Neural crest cell (in vitro differentiated cells): ENCODE data around the gene DNM3. TPM values are rescaled to one million over a fixed set of nuclear protein-coding genes. Genes with fewer than 3 reads are reported as not detected.

Source experiments
- DNase-seq: peaks from one replicate; pipeline ENCODE4 v3.0.0; 2021; ENCODE audit warnings: low read depth, mixed read lengths, low spot score
- H3K27ac Mint-ChIP-seq: one replicate; pipeline ENCODE4 v1.8.0; 2021; ENCODE audit warnings: mild to moderate bottlenecking, mixed read lengths; ENCODE audit not compliant: unreplicated experiment
- H3K27me3 Mint-ChIP-seq: 2 replicates; pipeline ENCODE4 v1.8.0; 2021; ENCODE audit warnings: low read depth, mild to moderate bottlenecking, mixed read lengths
- H3K36me3 Mint-ChIP-seq: 2 replicates; pipeline ENCODE4 v1.8.0; 2021; ENCODE audit warnings: low read depth, mild to moderate bottlenecking, mixed read lengths
- H3K4me1 Mint-ChIP-seq: 2 replicates; pipeline ENCODE4 v1.8.0; 2021; ENCODE audit warnings: mixed read lengths
- H3K4me3 Mint-ChIP-seq: one replicate; pipeline ENCODE4 v1.8.0; 2021; ENCODE audit warnings: mild to moderate bottlenecking, mixed read lengths
- H3K9me3 Mint-ChIP-seq: 2 replicates; pipeline ENCODE4 v1.8.0; 2021; ENCODE audit warnings: mixed read lengths
- total RNA-seq: library from RNA; stranded (reverse); gene quantifications from 2 replicates; pipeline ENCODE4 v1.2.1, GENCODE V29; 2021
- TF ChIP-seq, protein P1 (sequence below): fragments of 200-600 bp; sonication (generic); conservative IDR thresholded peaks from 2 replicates; pipeline ENCODE4 v1.5.0; 2021; ENCODE audit warnings: antibody characterized with exemption, mild to moderate bottlenecking

The DNM3 gene
- total RNA-seq, 1 donor from 2014 or later: 3.5 TPM

DNA sequence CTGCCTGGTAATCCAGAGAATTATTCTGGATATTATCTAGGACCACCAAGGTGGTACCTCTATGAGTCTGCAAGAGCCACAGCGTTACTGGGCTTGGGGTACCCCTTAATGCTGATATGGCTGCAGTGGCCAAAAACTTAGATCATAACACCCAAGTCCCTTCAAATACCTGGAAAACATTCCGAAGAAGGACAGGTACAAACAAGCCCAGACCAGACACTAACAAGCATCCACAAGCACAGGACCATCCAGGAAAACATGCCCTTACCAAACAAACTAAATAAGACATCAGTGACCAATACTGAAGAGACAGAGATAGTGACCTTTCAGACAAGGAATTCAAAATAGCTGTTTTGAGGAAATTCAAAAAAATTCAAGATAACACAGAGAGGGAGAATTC, 582.0 kb downstream of the DNM3 start:
- Mint-ChIP-seq H3K4me1 (no peaks in the 10 kb centered on the region), H3K27me3 (no peaks in the 10 kb centered on the region), H3K9me3 (no peaks in the 10 kb centered on the region), H3K4me3 (no peak overlapping the region), H3K27ac (no peak overlapping the region), H3K36me3 (no peaks in the 10 kb centered on the region)
- DNase-seq: no peak
- TF ChIP-seq, protein P1, sequence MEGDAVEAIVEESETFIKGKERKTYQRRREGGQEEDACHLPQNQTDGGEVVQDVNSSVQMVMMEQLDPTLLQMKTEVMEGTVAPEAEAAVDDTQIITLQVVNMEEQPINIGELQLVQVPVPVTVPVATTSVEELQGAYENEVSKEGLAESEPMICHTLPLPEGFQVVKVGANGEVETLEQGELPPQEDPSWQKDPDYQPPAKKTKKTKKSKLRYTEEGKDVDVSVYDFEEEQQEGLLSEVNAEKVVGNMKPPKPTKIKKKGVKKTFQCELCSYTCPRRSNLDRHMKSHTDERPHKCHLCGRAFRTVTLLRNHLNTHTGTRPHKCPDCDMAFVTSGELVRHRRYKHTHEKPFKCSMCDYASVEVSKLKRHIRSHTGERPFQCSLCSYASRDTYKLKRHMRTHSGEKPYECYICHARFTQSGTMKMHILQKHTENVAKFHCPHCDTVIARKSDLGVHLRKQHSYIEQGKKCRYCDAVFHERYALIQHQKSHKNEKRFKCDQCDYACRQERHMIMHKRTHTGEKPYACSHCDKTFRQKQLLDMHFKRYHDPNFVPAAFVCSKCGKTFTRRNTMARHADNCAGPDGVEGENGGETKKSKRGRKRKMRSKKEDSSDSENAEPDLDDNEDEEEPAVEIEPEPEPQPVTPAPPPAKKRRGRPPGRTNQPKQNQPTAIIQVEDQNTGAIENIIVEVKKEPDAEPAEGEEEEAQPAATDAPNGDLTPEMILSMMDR: no peak

DNA sequence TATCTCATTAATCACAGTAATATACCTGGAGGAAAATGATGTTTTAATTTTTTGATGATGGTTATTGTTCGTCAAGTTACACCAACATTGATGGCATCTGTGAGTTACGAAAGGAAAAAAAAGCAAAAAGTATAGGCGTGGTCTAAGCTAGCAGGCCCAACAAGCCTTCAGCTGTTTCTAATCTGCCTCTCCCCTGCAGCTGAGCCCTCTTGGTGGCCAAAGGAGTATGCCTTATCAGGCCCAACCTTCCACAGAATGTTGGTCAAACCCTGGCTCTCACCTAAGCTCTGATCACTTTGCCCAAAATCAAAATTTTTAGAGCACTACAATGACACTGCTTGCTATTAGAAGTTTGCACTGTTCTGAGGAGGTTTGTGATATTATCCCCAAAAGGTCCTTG, 584.0 kb downstream of the DNM3 start:
- H3K9me3 Mint-ChIP-seq: no peaks in the 10 kb centered on the region
- H3K27ac Mint-ChIP-seq: no peak overlapping the region
- TF ChIP-seq, protein P1: no peak
- no peak overlapping the region for H3K4me3 Mint-ChIP-seq
- no peaks in the 10 kb centered on the region for H3K36me3 Mint-ChIP-seq
- H3K27me3 Mint-ChIP-seq: no peaks in the 10 kb centered on the region
- peaks cover 5% of the 10 kb centered on the region for H3K4me1 Mint-ChIP-seq
- no peak for DNase-seq

DNA sequence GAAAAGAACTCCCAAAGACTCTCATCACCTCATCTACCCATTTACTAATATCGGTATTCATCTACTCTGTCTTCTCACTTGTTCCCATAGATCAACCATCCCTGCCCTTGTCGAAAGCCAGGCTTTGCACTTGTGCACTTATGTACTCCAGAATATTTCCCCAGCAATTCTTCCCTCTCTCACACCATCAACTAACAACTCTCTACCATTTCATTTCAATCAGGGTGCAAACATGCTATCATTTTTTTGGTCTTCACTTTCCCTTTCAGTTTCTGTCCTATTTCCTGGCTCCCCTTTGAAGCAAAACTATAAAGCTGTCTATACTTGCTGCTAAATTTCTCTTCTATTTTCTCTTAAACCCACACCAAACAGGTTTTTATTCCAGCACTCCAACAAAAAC, 585.9 kb downstream of the DNM3 start:
- Mint-ChIP-seq H3K27ac (no peak overlapping the region), H3K4me1 (peaks cover 5% of the 10 kb centered on the region), H3K4me3 (no peak overlapping the region), H3K27me3 (no peaks in the 10 kb centered on the region), H3K9me3 (no peaks in the 10 kb centered on the region), H3K36me3 (no peaks in the 10 kb centered on the region)
- no peak for DNase-seq
- TF ChIP-seq, protein P1: no peak

DNA sequence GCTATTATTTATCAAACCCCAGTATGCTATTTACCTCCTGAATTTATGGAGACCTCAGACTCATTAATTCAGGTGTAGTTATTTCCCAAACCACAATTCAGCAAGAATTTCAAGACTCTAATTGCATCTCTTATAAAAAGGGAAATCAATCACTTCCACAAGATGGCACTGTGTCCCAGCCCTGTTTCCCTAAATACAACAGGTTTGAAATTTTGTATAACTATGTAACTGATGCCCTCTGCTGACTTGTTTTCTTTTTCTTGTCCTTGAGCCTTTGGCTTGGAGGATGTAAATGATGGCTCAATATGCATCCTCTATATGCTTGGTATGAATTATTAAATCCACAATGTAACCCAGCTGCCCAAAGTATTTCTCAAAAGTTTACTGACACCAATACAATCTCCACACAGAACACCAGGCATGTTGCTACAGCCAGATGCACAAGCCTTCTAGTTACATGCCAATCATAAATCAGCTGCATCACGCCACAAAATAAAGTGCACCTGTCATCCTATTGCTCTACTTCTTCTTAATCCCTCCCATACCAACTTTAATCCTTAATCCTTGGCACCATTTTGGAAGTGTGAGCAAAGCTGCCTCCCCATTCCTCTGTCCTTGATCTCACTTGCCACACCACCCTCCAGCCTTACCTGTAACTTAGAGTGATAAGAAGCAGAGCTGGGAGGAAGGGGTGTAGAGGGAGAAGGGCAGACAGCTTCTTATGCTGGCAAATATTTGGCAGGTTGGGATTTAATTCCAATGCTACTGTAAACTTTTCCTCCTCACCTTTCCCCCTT, 588.2 kb downstream of the DNM3 start:
- TF ChIP-seq, protein P1: peak; percentile 76
- DNase-seq: no peak
- no peaks in the 10 kb centered on the region for H3K27me3 Mint-ChIP-seq
- H3K27ac Mint-ChIP-seq: no peak overlapping the region
- H3K4me1 Mint-ChIP-seq: peaks cover 5% of the 10 kb centered on the region
- peaks cover 12% of the 10 kb centered on the region for H3K36me3 Mint-ChIP-seq
- H3K4me3 Mint-ChIP-seq: no peak overlapping the region
- peaks cover 6% of the 10 kb centered on the region for H3K9me3 Mint-ChIP-seq

DNA sequence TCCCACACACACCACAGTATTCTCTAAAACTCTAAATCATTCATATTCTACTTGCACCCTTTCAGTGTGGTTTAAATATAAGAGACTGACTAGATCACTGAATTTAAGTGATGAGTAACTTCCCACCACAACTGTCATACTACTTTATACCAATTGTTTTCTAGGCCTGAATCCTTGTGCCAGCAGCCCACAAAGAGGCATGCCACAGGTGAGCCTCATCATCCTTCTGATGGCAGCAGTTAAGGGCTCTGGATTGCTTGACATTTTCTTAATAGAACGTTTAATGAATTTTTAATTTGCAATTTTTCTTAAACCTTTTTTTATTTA, 588.8 kb downstream of the DNM3 start:
- H3K36me3 Mint-ChIP-seq: peaks cover 12% of the 10 kb centered on the region
- TF ChIP-seq, protein P1: no peak
- H3K27me3 Mint-ChIP-seq: no peaks in the 10 kb centered on the region
- no peak overlapping the region for H3K27ac Mint-ChIP-seq
- H3K9me3 Mint-ChIP-seq: peaks cover 6% of the 10 kb centered on the region
- no peak for DNase-seq
- H3K4me3 Mint-ChIP-seq: no peak overlapping the region
- peaks cover 5% of the 10 kb centered on the region for H3K4me1 Mint-ChIP-seq
